Stimulated activated naive CD8-positive, alpha-beta T cell treated with anti-CD3 and anti-CD28 coated beads, Interleukin-15, Interleukin-2, amounts not matched to agents 100 U/mL and 50 U/mL, for 24 hours (primary cell): Measurements from ENCODE around the gene COBLL1.

Source experiments
- ATAC-seq: fragments of 150-1000 bp; cut with Tn5 transposase; one replicate; pipeline ENCODE4 v1.10.0; 2021
- DNase-seq: peaks from one replicate; pipeline ENCODE4 v3.0.0; 2021

The COBLL1 gene

DNA sequence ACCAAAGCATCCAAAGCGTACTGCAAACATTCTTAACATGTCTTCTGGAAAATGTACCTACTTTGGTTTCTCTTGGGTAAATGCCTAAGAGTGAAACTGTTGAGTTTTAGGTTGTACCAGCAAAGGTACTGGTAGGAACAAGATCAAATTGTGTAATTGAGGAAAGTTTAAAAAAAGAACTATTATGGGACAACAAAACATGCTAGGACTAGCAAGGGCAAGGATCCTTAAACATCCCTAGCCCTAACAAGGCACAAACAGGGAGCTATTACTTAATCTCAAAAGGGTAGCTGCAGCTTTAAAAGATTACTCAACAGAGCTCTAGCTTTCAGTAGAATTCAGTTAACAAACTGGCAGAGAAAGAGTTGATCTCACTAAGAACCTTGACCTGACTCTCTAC, 164.4 kb downstream of the COBLL1 start:
- no peak for DNase-seq
- ATAC-seq = no peak

DNA sequence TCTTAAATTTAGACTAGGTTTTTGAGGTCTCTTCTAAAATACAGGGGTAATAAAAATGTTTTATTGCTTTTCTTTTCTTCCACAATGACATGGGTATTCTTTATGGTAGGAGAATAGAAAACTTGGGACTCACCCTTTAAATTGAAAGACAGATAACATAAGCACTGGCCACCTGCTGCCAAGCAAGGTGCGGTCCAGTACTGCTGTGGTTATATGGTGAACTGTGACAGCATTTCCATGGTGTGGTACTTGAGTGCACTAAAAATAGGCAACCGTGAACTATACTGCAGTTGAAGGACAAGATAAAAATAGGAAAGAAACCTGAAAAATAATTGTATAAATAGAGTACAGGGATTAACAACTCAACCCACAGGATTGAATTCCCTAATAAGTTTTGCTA, 165.9 kb downstream of the COBLL1 start:
- DNase-seq = no peak
- ATAC-seq = no peak

DNA sequence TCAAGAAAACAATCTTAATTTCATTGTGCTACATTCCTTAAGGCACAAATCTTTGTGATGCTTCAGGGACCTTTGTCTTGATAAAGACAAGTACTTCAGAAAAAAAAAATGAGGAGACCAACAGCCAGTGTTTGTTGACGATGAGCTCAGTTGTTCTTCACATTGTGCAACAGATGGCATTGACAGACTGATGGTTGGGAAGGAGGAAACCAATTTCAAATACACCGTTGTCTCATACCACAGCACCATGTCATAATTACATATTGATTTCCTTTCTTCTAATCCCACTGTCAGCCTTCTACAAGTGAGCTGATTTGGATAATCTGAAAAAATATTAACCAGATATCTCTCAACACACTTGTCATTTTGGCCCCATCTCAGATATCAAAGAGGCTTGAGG, 166.6 kb downstream of the COBLL1 start:
- no peak for ATAC-seq
- no peak for DNase-seq

- no peak for ATAC-seq
- DNase-seq = no peak
Measured at GRCh38 chr2:164671664-164672396, 169.8 kb downstream of the COBLL1 start.

DNA sequence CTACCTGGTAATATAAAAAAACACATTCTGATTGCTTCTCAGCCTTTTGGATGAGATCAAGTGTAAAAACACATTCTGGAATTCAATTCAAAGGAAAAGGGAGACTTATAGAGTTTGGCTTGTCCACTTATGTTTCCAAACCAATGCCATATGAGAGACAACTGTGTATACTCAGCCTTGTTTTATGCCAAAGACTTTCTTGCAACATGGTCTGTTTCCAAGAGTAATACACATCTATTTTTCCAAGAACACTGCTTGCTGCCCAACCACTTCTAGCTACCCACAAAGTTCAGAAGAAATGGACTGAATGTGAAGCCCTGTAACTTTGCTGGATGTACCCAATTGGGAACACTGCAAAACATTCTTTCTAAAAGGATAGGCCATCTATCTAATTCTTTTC, 172.3 kb downstream of the COBLL1 start:
- ATAC-seq (no peak), DNase-seq (no peak)

- DNase-seq (no peak), ATAC-seq (no peak)
Measured at GRCh38 chr2:164667566-164667965, 174.1 kb downstream of the COBLL1 start.

DNA sequence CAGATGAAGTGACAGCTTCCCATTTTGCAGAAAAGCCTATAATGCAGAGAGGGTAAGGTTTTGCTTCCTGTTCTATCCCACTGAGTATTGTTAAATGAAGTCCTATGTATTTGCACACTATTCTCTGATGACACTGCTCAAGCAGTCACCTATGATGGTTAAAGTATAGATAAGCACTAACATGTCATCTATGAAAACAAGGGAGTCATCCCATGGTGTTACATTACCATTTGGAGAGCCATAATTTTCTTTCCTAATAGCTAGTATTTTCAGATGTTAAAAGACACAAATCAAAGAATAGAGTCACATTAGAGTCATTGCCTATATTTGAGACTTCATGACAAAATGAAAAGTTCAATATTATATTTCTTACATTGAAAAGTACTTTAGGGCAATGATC, 177.6 kb downstream of the COBLL1 start:
- DNase-seq (no peak), ATAC-seq (no peak)

DNA sequence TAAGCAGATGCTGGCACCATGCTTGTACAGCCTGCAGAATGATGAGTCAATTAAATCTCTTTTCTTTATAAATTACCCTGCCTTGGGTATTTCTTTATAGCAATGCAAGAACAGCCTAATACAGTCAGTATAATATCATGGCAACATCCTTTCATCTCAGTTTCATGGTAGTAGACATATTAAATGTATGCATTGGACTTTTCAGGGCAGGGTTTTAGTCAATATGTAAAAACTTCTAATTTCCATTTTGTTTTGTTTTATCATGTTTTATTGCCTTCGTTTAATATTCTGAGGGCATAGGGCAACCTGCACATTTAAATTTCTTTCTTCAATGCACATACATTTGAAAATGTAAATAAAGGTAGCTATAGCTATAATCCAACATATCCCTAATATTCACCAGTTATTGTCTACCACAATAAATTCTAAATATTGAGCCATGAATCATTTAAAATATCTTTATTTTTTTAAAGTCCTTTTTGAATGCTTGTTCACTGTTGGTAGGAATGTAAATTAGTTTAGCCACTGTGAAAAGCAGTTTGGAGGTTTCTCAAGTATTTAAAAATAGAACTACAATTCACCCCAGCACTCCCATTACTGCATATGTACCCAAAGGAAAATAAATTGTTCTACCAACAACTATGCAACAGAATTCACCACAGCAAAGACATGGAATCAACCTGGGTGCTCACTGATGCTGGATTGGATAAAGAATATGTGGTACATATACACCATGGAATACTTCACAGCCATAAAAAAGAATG, 178.6 kb downstream of the COBLL1 start:
- ATAC-seq (no peak), DNase-seq (no peak)

DNA sequence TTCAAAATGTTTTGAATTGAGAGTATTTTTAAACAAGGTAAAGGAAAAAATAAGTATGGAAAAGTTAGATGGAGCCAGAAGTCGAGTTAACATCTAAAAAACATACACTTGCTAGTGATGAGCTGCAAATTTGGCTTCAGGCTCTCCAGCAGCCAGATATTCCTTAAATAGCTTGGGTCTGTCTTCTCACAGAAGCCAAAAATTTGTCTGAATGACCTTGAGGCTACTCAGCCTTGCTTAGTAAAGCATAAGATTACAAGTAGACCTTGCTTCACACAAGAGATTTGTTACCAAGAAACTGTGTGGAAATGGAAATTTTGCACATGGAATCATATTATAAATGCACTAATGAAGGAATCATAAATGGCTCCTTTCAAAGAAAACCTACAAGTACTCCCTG, 179.6 kb downstream of the COBLL1 start:
- no peak for DNase-seq

DNA sequence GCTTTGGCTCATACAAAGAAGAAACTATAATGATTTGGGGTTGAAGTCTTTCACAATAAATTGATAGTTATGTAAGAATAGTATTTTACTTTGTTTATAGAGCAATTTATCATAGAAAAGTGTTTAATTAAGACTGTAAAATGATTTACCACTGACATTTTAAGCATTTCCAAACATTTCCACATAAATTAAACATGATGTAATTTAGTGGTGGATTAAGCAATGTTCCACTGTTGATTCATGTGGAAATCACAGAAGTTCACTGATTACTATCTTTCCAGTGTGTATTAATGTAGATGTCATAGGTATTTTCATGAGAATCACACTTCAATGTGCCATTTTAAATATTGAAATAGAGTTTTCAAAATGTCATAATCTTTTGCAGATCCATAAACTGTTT, 180.3 kb downstream of the COBLL1 start:
- DNase-seq = no peak
- ATAC-seq = no peak

More for the DNA sequence above, 179.6 kb downstream of the COBLL1 start:
- ATAC-seq = no peak

DNA sequence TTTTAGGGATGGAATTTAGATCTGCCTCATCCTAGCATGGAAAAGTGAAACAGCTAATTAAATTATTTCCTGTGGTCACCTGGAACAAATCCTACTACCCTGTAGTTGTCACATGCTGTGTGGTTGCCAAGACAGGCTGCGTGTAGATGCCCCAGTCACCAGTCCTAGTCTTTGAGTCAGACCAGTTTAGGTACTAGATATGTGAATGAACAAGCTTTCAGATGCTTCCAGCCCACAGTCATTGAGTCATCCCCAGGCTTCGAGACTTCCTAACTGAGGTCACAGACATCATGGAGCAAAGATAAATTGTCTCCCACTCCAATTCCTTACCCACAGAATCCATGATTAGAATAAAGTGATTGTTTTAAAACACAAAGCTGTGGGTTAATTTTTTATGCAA, 184.5 kb downstream of the COBLL1 start:
- no peak for DNase-seq
- no peak for ATAC-seq

DNA sequence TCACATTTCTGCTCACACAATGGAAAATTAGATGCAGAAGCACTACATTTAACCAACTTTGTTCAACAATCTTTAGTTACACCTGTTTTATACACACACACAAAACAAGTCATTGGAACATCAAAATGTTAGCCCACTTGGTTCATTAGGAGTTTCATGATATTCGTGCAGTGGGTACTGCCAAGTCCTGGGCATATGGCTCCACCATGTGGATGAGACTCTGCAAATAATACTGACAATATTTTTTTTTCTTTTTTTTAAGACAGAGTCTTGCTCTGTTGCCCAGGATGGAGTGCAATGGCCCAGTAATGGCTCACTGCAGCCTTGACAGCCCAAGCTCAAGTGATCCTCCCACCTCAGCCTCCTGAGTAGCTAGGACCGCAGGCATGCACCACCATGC, 185.9 kb downstream of the COBLL1 start:
- no peak for ATAC-seq

GRCh38 chr2:164655336-164655735, 186.3 kb downstream of the COBLL1 start:
- ATAC-seq (no peak), DNase-seq (no peak)

More for the DNA sequence above, 185.9 kb downstream of the COBLL1 start:
- no peak for DNase-seq

DNA sequence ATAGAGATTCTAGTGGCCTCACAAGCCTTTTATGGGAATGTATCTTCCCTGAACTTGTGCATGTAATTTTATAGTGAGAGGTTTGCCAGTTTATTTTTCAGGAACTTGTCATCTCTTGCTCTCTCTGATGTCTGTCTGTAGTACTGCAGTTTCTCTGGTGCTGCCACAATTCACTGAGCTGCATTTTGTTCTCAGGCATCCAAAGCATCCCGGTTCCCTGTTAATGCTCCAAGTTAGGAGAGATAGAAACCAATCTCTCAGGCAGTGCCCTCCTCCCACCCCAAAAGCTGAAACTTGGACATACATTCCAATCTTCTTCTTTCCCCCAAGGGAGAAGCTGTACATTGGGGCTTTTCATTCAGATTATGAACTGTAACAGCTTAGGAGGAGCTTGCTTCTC, 190.3 kb downstream of the COBLL1 start:
- no peak for ATAC-seq
- DNase-seq = no peak

DNA sequence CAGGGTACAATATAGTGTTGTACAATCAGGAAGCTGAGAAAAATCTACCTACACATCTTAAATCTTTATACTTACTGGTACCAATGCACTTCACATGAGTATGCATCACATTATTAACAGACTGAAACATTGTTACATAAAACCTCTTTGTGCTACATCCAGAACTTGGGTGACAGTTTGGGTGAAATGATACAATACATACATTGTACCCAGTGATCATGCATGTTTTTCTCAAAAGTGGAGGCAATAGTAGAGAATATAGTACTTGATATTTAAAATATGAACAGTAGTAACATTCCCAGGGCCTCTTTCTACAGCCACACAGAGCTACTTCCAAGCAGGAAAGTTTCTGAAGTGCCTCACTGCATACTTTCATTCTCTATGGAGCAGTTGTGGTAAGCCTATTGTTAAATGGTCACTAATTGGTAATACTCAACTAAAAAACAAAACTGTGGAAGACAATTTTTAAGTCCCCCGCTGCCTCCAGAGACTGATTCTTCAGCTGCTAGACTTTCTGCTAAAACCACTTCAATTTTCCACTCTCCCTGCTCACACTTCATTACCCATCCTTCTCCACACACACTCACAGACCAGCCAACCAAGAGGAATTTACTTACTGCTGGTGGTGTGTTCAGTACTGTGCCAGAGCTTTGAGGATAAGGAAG, 197.5 kb downstream of the COBLL1 start:
- no peak for ATAC-seq
- no peak for DNase-seq

DNA sequence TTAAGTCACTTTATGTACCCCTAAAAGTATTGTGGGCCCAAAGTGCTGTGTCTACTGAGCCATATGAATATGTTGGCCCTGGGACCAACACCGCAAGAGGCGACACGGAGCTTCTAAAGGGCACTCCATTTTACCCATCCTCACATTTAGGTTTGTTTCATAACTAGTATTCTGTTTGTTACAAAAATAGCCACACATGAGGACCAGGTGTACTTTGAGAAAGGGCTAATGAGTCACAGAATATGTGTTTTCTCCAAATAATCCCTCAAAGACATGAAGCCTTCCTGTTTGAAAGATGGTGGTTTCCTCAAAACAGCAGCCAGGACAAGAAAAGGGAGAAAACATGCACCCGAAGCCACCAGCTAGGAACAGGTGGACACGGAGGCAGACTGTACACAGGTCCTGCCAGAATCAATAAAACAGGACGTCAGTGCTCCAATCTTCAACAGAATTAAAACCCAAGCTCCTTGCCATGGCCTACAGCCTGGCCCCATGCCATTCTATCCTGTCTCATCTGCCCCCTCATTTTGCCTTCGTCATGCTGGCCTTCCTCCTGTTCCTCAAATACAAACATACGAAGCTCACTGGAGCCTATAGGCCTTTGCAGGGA, 198.6 kb downstream of the COBLL1 start:
- no peak for ATAC-seq
- no peak for DNase-seq

DNA sequence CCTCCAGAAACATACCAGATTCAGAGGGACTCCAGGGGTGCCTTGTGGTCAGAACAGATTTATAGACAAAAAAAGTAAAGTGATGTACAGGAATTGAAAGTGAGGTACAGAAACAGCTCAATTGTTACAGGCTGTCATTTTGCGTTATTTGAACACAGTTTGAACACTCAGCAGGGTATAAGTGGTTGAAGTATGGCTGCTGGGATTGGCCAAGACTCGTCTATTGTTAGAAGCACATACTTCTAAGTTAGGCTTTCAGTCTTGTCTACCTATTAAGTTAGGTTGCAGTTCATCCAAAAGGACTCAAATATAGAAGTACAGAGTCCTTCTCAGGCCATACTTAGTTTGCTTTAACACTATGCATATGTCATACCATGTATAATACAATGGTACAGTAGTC, 199.4 kb downstream of the COBLL1 start:
- DNase-seq = no peak

More for the DNA sequence above, 199.4 kb downstream of the COBLL1 start:
- ATAC-seq = no peak
